Dedifferentiated amniotic fluid mesenchymal stem cell (primary cell): ENCODE data around the gene ADAMTS16.

ENCODE experiments used
- DNase-seq: peaks from one replicate; pipeline ENCODE4 v3.0.0-alpha.2; 2016; ENCODE audit errors: extremely low spot score

ADAMTS16 gene

GRCh38 chr5:5287419-5287818 lies 147.3 kb downstream of the ADAMTS16 start:
- DNase-seq: no peak

- DNase-seq: no peak
Observed at GRCh38 chr5:5288201-5288600, 148.1 kb downstream of the ADAMTS16 start.

GRCh38 chr5:5289537-5289936 lies 149.4 kb downstream of the ADAMTS16 start:
- DNase-seq: no peak

GRCh38 chr5:5290674-5291334 lies 150.7 kb downstream of the ADAMTS16 start:
- DNase-seq: no peak

DNA sequence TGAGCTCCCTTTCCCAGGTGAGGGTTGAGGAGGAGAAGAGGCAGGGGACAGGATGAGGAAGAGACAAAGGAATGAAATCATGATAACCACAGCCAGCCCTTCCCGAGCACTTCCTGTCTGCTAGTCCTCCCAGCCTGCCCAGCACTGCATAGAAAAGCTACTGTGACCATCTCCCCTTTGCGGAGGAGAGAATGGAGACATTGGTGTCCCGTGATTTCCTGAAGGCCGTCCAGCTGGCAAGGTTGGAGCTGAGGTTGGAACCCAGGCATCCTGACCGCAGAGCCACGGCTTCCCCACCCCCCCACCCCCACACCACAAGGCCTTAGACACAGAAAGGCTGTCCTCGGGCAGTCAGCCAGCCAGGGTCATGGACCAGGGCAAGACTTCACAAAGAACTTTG lies 151.2 kb downstream of the ADAMTS16 start:
- DNase-seq: no peak

- DNase-seq: no peak
Observed at GRCh38 chr5:5293029-5293428, 152.9 kb downstream of the ADAMTS16 start.

- DNase-seq: no peak
Observed at GRCh38 chr5:5294429-5294828, 154.3 kb downstream of the ADAMTS16 start.

DNA sequence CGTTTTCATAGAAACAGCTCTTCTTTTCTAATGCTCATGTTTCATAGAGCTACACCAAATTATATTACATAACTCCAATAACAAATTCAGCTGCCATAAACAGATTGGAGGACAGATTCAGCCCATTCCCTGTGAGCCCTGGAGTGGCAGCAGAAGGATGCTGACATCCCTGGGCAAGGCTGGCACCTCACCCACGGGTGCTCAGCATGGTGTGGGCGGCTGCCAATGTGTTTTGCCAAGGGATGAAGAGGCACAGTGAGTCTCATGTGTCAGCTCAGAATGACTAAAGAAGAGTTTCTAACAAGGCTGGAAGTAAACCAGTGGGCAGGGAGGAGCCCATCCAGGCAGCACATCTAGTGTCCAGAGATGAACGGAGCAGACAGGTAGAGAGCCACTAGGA lies 155.2 kb downstream of the ADAMTS16 start:
- DNase-seq: no peak

GRCh38 chr5:5296051-5296450 lies 155.9 kb downstream of the ADAMTS16 start:
- DNase-seq: no peak

DNA sequence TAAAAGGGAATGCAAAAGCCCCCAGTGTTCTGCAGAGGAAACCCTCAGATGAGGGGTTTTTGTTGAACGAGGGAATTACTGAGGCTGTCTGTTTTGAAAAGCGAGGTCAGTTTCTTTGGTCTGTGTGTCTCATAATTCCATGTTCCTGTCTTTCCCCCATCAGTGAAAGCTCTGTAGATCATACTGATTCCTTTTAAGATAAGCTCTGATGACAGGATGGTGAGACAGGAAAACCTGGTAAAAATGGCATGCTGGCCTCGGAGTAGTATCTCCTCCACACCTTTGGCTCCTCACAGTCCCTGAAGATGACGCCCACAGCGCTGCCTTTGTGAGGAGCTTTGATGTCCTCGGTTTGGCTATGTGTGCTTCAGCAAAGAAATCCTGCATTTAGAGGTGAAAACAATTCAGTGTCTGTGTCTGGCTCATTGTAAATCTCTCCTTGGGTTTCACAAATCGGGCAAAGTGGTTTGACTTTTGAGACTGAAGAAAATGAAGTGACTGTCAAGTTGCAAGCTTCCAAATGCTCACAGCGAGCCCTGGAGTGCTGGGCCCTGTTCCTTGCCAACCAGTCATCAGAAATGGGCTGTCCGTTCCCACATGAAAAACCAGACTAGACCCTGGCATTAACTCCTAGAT lies 157.4 kb downstream of the ADAMTS16 start:
- DNase-seq: no peak

DNA sequence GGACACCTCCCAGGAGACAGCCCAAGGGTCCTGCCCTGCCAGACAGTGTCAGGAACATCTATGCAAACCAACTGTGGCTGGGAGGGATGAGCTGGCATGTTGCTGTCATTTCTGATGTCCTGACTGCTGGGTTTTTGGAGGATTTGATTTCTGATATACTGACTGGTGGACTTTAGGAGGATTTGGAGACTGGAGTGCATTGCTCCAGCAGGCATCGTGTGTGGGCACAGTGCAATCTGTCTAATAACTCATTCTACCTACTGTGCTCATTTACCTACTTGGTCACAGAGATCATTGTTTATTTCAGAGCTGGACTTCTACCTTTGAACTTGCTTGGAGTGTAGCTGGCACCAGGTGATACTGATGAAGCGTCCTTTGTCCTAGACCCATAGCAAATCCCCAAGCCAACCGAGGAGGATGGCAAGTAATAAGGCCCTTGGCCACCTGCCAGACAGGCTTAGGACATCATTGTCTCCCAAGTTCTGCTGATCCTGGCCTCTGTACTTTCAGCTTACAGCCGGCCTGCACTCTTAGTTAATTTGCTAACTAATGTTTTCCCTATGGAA lies 158.0 kb downstream of the ADAMTS16 start:
- DNase-seq: no peak

- no peak for DNase-seq
Observed at GRCh38 chr5:5298841-5299541, 158.9 kb downstream of the ADAMTS16 start.

DNA sequence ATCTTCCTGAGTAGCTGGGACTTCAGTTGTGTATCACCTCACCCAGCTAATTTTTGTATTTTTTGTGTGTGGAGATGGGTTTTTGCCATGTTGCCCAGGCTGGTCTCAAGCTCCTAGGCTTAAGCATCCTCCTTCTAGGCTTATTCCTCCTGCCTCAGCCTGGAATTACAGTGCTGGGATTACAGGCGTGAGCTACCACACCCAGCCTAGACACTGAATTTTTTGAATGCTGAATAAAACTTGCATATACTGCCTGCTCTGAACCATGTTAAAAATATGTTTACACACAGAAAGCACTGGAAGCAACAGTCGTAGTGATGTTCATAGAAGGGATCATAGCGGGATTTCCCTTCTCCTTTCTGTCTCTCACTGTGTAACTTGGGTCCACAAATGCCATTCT lies 161.0 kb downstream of the ADAMTS16 start:
- no peak for DNase-seq

DNA sequence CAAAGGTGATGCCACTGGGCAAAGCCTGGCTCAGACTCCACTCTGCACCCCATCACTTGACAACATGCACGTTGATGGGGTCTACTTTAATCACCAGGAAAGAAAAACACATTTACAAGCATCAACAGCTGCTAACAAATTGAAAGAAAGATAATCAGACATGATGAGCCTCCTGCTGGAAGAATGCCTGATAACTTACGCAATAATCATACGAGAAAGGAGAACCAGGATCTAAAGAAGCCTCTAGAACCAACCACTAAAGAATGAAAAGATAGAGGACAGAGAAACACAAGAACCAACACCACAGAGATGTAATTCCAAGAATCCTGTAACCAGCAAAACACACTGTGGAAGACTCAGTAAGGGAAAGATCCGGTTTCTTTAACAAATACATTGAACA lies 162.1 kb downstream of the ADAMTS16 start:
- no peak for DNase-seq

- DNase-seq: no peak
Observed at GRCh38 chr5:5303242-5303641, 163.1 kb downstream of the ADAMTS16 start.

DNA sequence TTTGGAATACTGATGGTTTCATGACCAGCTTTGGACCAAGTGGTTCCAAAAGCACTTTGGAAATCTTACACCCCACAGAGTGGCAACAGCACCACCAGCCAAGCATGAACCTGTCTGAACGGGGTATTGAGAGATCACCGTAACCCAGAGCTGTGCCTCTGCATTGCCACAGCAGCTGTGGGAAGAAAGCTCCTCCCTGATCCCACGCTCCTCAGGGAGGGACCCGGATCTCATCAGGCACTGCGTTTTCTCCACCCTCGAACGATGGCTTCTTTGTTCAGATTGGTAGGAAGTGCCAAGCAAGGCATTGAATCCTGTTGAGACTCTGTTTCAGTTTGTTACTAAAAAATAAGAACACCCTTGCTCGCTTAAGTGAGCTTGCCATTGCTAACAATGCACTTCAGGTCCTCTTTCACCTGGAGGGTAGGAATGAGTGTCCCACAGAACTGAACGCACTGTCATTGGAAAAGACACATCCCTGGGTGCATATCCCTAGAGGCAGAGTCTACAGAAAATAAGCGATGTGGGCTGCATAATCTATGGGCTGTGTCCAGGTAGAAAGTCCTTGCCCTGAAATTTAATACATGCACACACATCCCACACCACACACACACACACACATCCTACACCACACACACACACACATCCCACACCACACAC lies 164.4 kb downstream of the ADAMTS16 start:
- no peak for DNase-seq

GRCh38 chr5:5306696-5307095 lies 166.6 kb downstream of the ADAMTS16 start:
- no peak for DNase-seq

GRCh38 chr5:5308319-5308718 lies 168.2 kb downstream of the ADAMTS16 start:
- DNase-seq: no peak

DNA sequence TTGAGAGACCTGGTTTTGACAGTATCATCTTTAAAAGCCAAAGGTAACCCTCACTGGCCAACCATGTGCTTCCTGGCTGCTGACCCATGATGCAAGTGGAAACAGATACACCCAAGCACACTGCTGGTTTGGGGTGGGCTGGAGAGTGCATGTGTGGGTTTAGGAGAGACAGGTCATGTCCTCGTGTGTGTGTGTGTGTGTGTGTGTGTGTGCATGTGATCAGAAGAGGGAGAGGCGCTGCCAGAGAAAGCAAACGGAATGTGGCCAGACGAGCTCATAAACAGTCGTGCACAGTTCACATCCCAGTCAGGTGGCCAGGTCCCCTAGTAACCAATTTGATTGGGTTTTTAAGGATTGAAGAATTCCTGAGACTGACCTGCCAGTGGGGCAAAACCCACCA lies 169.5 kb downstream of the ADAMTS16 start:
- no peak for DNase-seq

DNA sequence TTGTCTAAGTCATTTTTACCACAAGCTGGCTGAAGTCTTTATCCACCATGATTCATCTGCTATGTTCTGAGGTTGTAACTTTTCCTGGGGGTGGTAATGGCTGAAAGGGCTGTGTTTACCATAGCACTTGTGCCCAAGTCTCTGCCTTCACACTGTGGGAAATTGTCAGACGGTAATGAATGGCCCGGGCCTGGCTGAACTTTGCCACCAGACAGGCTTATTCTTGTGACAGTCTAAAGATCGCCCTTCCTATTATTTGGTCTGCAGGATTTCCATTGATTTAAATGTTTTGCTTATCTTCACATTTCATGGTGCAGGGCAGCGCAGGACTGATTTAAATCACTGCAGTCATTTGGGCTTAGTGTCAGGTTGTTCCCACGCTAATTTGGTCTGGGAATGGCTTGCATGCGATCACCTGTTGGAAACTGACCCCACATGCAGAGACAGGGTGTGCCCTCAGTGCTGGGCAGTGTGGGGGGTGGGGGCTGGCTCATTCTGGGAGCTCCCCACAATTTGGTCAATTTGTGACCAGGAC lies 173.0 kb downstream of the ADAMTS16 start:
- no peak for DNase-seq

- DNase-seq: no peak
Observed at GRCh38 chr5:5314166-5314565, 174.0 kb downstream of the ADAMTS16 start.

- no peak for DNase-seq
Observed at GRCh38 chr5:5314626-5315025, 174.5 kb downstream of the ADAMTS16 start.
